GM23248 (cell line): ENCODE measurements around the gene YEATS2.

Experiments
- EZH2 ChIP-seq: fragments of 200-600 bp; sonication (generic); IDR thresholded peaks from 2 replicates; pipeline ENCODE4 v1.6.1; 2018; ENCODE audit warnings: antibody characterized with exemption, mild to moderate bottlenecking; ENCODE audit not compliant: insufficient read depth, poor library complexity, severe bottlenecking
- EZH2phosphoT487 ChIP-seq: fragments of 200-600 bp; sonication (generic); IDR thresholded peaks from 2 replicates; pipeline ENCODE4 v1.6.1; 2018; ENCODE audit warnings: antibody characterized with exemption, moderate library complexity, mild to moderate bottlenecking, low read depth; ENCODE audit not compliant: insufficient read depth

- no peak for TF ChIP-seq EZH2phosphoT487
- no peak for TF ChIP-seq EZH2
Measured at GRCh38 chr3:183828538-183828870, 130.9 kb downstream of the YEATS2 start.
